ENCODE data around the gene PLAGL2. TPM values are rescaled to one million over a fixed set of nuclear protein-coding genes. Genes with fewer than 3 reads are reported as not detected.

The PLAGL2 gene
- total and polyA plus RNA-seq, 2 of the 8 experiments (the other 6 are each of a cell fraction or from before 2014, with no cell fraction given): 20.6 to 25.4 TPM

DNA sequence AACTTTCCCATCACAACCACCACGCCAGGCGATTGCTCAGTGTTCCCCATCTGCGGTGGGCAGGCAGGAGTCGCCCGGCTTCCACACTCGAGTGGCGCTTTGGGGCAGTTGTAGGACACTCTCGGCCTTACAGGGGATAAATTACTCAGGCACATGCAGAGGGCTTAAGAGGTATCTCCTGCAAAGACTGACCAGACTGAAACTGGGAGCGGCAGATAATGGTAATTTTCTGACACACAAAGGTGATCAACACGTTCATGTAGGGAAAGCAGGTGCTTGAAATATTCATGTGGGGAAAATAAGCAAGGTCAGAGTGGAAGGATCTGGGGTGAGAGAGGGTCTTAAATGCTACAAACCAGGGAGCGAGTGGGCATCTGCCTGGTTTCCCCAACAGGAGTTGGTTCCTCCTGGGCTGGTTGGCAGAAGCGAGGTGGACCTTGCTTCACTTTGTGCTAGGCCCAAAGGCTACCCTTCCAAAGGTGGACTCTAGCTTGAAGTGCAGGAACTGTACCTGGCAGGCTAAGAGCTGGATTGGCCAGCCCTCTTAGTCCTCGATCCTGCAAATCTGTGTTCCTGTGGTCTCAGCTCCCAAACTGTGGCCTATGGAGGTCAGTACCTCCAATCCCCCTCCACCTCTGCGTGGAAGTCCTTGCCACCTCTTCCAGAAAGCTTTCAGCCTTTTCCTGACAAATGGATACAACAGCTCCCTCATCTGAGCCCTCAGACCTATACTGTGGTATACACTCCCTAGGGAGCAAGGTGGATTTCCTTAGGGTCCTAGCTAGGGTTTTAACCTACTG lies 16.7 kb downstream of the PLAGL2 start (continued):
- TF ChIP-seq POLR2AphosphoS5 (IDR thresholded peaks at IDR 0.05; ENCODE audit: low read depth, low read length): 0 out of 2 replicates have a peak, but pooled peaks have one; percentile 52
- TF ChIP-seq RFX5 (IDR thresholded peaks at IDR 0.05; ENCODE audit: borderline replicate concordance, low read depth, low read length): peak; percentile 29; the same call in 1 of the 2 replicates

Data from H1 (cell line).